OCI-LY3 (cell line): ENCODE results near the gene TWIST2.

ENCODE experiments used
- H2AFZ ChIP-seq: fragments of 200-600, 300-600 bp; shearing (Covaris generic); 2 replicates; pipeline ENCODE4 v1.6.0; 2014; ENCODE audit warnings: antibody characterized with exemption, low read depth, low read length
- H3K27ac ChIP-seq: fragments of 200-600, 300-600 bp; sonication (generic); 2 replicates; pipeline ENCODE4 v1.5.1; 2014; ENCODE audit warnings: mild to moderate bottlenecking, low read length, moderate library complexity, mixed read lengths
- H3K27me3 ChIP-seq: fragments of 200-600, 300-600 bp; sonication (generic); 2 replicates; pipeline ENCODE4 v1.6.1; 2014; ENCODE audit warnings: low read depth, low read length, mixed read lengths
- H3K36me3 ChIP-seq: fragments of 200-600, 300-600 bp; sonication (generic); replicated peaks from 2 replicates; pipeline ENCODE3; 2014; ENCODE audit warnings: low read depth, low read length, mixed read lengths
- H3K4me1 ChIP-seq: fragments of 300-600, 200-600 bp; sonication (generic); 2 replicates; pipeline ENCODE4 v1.6.1; 2014; ENCODE audit warnings: low read length, mixed read lengths
- H3K4me2 ChIP-seq: fragments of 200-600, 300-600 bp; sonication (generic); 2 replicates; pipeline ENCODE4 v1.6.1; 2014; ENCODE audit warnings: low read length, mixed read lengths
- H3K4me3 ChIP-seq: fragments of 300-600, 200-600 bp; sonication (generic); 2 replicates; pipeline ENCODE4 v1.5.1; 2014; ENCODE audit warnings: antibody characterized with exemption, mild to moderate bottlenecking, low read length, moderate library complexity
- H3K79me2 ChIP-seq: fragments of 300-600, 200-600 bp; shearing (Covaris generic); 2 replicates; pipeline ENCODE4 v1.6.1; 2014; ENCODE audit warnings: mild to moderate bottlenecking, low read length, mixed read lengths
- H3K9ac ChIP-seq: fragments of 300-600, 200-600 bp; shearing (Covaris generic); 2 replicates; pipeline ENCODE4 v1.6.0; 2014; ENCODE audit warnings: mild to moderate bottlenecking, low read length, moderate library complexity
- H3K9me3 ChIP-seq: fragments of 200-600, 300-600 bp; shearing (Covaris generic); 2 replicates; pipeline ENCODE4 v1.6.1; 2014; ENCODE audit warnings: low read length, mixed read lengths; ENCODE audit not compliant: insufficient read depth
- H4K20me1 ChIP-seq: fragments of 200-600, 300-600 bp; sonication (generic); 2 replicates; pipeline ENCODE4 v1.6.1; 2016; ENCODE audit warnings: low read length, mixed read lengths; ENCODE audit not compliant: insufficient read depth
- EZH2phosphoT487 ChIP-seq: fragments of 200-600 bp; shearing (Covaris generic); IDR thresholded peaks from 2 replicates; pipeline ENCODE4 v1.6.1; 2018; ENCODE audit warnings: antibody characterized with exemption, mixed run types, low read depth
- TF ChIP-seq, protein P1 (sequence below): fragments of 200-600, 300-600 bp; sonication (generic); IDR thresholded peaks from 2 replicates; pipeline ENCODE4 v1.5.1; 2014; ENCODE audit warnings: antibody characterized with exemption, low read length, low read depth

Gene TWIST2

DNA sequence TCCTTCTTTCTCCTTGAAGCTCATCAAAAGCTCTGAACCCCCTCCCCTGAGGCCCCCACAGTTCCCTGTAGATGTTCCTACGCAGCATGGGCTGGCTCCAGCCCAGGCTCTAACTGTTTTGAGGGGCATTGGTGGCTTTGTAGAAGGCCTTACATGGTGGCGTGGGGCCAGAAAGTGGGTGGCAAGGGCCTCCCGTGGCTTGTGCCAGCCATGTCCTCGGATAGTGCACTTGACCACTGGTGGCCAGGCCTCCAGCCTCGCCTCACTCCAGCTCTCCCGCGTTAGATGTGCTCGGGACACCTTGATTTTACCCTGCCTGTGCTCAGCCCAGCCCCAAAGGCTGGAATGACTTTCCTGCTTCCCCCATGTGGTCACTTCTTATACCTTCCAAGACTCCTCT is 92.9 kb downstream of the TWIST2 start:
- Histone ChIP-seq H3K36me3 (no peaks in the 10 kb centered on the region), H3K79me2 (no peaks in the 10 kb centered on the region), H2AFZ (no peak overlapping the region), H3K4me2 (no peak overlapping the region), H3K27me3 (no peaks in the 10 kb centered on the region), H3K27ac (no peak overlapping the region), H3K9ac (no peak overlapping the region), H3K9me3 (no peaks in the 10 kb centered on the region), H4K20me1 (no peaks in the 10 kb centered on the region), H3K4me3 (no peak overlapping the region), H3K4me1 (no peaks in the 10 kb centered on the region)
- no peak for TF ChIP-seq EZH2phosphoT487
- TF ChIP-seq, protein P1, sequence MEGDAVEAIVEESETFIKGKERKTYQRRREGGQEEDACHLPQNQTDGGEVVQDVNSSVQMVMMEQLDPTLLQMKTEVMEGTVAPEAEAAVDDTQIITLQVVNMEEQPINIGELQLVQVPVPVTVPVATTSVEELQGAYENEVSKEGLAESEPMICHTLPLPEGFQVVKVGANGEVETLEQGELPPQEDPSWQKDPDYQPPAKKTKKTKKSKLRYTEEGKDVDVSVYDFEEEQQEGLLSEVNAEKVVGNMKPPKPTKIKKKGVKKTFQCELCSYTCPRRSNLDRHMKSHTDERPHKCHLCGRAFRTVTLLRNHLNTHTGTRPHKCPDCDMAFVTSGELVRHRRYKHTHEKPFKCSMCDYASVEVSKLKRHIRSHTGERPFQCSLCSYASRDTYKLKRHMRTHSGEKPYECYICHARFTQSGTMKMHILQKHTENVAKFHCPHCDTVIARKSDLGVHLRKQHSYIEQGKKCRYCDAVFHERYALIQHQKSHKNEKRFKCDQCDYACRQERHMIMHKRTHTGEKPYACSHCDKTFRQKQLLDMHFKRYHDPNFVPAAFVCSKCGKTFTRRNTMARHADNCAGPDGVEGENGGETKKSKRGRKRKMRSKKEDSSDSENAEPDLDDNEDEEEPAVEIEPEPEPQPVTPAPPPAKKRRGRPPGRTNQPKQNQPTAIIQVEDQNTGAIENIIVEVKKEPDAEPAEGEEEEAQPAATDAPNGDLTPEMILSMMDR, result no peak

DNA sequence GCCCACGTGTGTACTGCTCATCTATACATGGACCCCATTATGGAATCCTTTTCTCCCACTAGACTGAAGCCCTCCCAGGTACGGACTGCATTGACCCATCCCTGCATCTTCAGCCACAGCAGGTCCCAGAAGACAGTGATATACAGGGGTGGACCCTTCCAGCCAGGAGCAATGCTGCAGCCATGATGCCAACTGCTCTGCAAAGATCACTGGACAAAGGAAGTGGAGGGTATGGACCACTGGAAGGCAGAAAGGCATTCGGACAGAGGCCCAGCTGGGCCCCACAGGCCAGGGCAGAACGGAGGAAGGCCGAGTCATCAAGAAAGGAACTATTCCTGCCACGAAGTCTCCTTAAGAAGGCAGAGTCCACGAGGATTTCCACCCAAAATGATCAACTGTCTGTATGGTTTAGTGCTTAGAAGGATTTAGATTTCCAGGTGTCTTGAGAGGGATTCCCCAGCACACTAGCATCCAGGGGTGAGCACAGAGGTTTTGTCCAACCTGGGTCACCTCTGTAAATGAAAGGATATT is 93.4 kb downstream of the TWIST2 start:
- TF ChIP-seq EZH2phosphoT487, result no peak
- TF ChIP-seq, protein P1, result no peak
- Histone ChIP-seq H3K27me3 (no peaks in the 10 kb centered on the region), H2AFZ (no peak overlapping the region), H4K20me1 (no peaks in the 10 kb centered on the region), H3K27ac (no peak overlapping the region), H3K9ac (no peak overlapping the region), H3K4me3 (no peak overlapping the region), H3K36me3 (no peaks in the 10 kb centered on the region), H3K4me1 (no peaks in the 10 kb centered on the region), H3K79me2 (no peaks in the 10 kb centered on the region), H3K9me3 (no peaks in the 10 kb centered on the region), H3K4me2 (no peak overlapping the region)

DNA sequence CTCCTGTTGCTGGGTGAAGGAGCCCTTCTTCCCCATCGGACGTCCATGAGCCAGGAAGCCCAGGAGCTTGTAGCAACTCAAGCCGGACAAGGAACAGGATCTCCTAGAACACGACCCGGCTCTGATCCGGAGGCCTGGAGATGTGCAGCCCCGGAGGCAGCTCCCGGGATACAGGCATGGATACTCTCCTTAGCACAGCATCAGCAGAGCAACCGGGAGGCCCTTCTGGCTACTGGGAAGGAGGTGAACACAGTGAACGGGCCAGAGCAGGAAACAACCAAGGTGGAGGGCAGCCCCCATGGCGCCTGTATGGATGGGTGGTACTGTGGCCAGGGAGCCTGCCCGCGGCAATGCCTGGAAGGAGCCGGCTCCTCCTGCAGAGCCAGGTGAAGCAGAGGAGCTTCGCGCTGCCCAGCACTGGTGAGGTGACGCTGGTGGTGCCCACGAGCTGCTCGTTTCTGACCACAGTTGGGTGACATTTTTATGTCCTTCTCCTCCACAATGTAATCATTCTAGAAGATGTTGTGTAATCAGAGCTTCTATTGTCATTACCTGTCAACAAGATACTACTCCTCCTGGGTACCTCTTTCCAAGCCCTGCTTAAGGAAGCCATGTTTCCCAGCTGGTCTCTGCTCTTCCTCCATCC is 94.3 kb downstream of the TWIST2 start:
- Histone ChIP-seq H3K4me3 (no peak overlapping the region), H3K27me3 (no peaks in the 10 kb centered on the region), H4K20me1 (no peaks in the 10 kb centered on the region), H2AFZ (no peak overlapping the region), H3K79me2 (no peaks in the 10 kb centered on the region), H3K36me3 (no peaks in the 10 kb centered on the region), H3K27ac (no peak overlapping the region), H3K9ac (no peak overlapping the region), H3K4me1 (no peaks in the 10 kb centered on the region), H3K9me3 (no peaks in the 10 kb centered on the region), H3K4me2 (no peak overlapping the region)
- TF ChIP-seq, protein P1, result no peak

DNA sequence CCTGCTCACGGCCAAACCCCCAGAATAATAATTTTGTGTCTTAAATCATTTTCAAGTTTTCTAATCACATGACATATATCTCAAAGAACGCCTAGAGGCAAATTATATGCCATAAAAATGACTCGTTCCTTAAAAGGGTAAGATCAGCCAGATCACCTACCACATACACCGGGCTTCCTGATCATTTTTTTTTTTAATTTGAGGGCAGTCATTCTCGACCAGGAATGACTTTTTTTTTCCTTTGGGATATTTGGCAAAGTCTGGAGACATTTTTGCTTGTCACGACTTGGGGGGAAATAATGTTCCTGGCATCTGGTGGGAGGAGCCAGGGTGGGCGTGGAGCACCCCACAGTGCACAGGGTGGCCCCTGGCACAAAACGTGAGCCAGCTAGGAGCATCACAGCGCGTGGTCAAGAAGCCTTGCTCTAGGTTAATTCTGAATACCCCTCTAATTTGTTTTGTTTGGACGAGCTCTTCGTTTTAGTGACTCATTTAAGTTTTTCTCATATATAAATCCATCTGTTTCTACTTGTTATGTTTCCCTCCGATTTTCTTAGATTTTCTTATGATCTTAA is 94.9 kb downstream of the TWIST2 start:
- Histone ChIP-seq H3K4me2 (no peak overlapping the region), H3K9ac (no peak overlapping the region), H4K20me1 (no peaks in the 10 kb centered on the region), H3K9me3 (no peaks in the 10 kb centered on the region), H3K4me3 (no peak overlapping the region), H2AFZ (no peak overlapping the region), H3K79me2 (no peaks in the 10 kb centered on the region), H3K27ac (no peak overlapping the region), H3K4me1 (no peaks in the 10 kb centered on the region), H3K27me3 (no peaks in the 10 kb centered on the region), H3K36me3 (no peaks in the 10 kb centered on the region)
- TF ChIP-seq EZH2phosphoT487, result no peak
- TF ChIP-seq, protein P1, result no peak
